Natural killer cell (primary cell): Measurements from ENCODE around the gene FHIT. TPM values are rescaled to one million over a fixed set of nuclear protein-coding genes. Genes with fewer than 3 reads are reported as not detected.
"Not testable (repeated sequence)": the region's sequence is repeated elsewhere in the genome, so short reads cannot be mapped to it uniquely, and the experiment has no call there.

ENCODE experiments used
- ATAC-seq, 3 donors: fragments of 150-1000 bp in 2 of 3; fragments of 200-7000 bp in 1 of 3; cut with Tn5 transposase; 1 replicate in 1 of 3; 2 replicates in 2 of 3; pipeline ENCODE4 v1.10.0; 2021; ENCODE audit warnings: mild to moderate bottlenecking in 2 of 3, moderate library complexity in 2 of 3
- DNase-seq, 2 donors: peaks; one replicate each; pipeline versions ENCODE4 v3.0.0 to v3.0.0-alpha.2; 2013 to 2021; ENCODE audit warnings: mixed read lengths in 1 of 2
- H3K27ac ChIP-seq: one replicate; pipeline ENCODE4 v1.5.1; 2013; ENCODE audit warnings: mild to moderate bottlenecking, low read length
- H3K27me3 ChIP-seq: one replicate; pipeline ENCODE4 v1.6.1; 2013; ENCODE audit warnings: low read length; ENCODE audit not compliant: control insufficient read depth, insufficient read depth
- H3K36me3 ChIP-seq: one replicate; pipeline ENCODE4 v1.6.1; 2013; ENCODE audit warnings: low read length; ENCODE audit not compliant: control insufficient read depth, insufficient read depth
- H3K4me1 ChIP-seq: one replicate; pipeline ENCODE4 v1.6.1; 2013; ENCODE audit warnings: low read length; ENCODE audit not compliant: control insufficient read depth, insufficient read depth
- H3K4me3 ChIP-seq: one replicate; pipeline ENCODE4 v1.5.1; 2013; ENCODE audit warnings: low read length
- H3K9me3 ChIP-seq: one replicate; pipeline ENCODE4 v1.6.1; 2013; ENCODE audit warnings: low read length; ENCODE audit not compliant: control insufficient read depth, insufficient read depth
- H3K27ac Mint-ChIP-seq, 2 donors: one replicate each; pipeline ENCODE4 v1.8.0; 2022; ENCODE audit warnings: mild to moderate bottlenecking in 2 of 2, mixed read lengths in 2 of 2, moderate library complexity in 1 of 2
- H3K27me3 Mint-ChIP-seq, 2 donors: one replicate each; pipeline ENCODE4 v1.8.0; 2022; ENCODE audit warnings: low read depth in 2 of 2, mixed read lengths in 2 of 2
- H3K36me3 Mint-ChIP-seq: one replicate; pipeline ENCODE4 v1.8.0; 2022; ENCODE audit warnings: mixed read lengths
- H3K4me1 Mint-ChIP-seq, 2 donors: one replicate each; pipeline ENCODE4 v1.8.0; 2022; ENCODE audit warnings: mixed read lengths in 2 of 2
- H3K4me3 Mint-ChIP-seq: one replicate; pipeline ENCODE4 v1.8.0; 2022; ENCODE audit warnings: mild to moderate bottlenecking, moderate library complexity, mixed read lengths
- H3K9me3 Mint-ChIP-seq, 2 donors: one replicate each; pipeline ENCODE4 v1.8.0; 2022; ENCODE audit warnings: mixed read lengths in 2 of 2
- CTCF ChIP-seq: fragments of 200-600 bp; IDR thresholded peaks from one replicate; pipeline ENCODE4 v1.8.0; 2022; ENCODE audit warnings: antibody characterized with exemption
- WGBS: methylation state at CpG from one replicate; pipeline ENCODE4 v1.1.7; 2013; ENCODE audit warnings: missing lambda C conversion rate; ENCODE audit not compliant: insufficient coverage; 5-methylcytosine and 5-hydroxymethylcytosine counted together
- intact Hi-C: fragments of 100-400 bp; cut with micrococcal nuclease; formaldehyde crosslinking; loops from one replicate; pipeline ENCODE4 v1.14.2; 2022
- total RNA-seq, 4 donors: library from RNA; stranded (reverse); fragments of 120-200 nt in 1 of 4; gene quantifications; one replicate each; pipeline versions ENCODE4 v1.2.3 to v1.2.4, GENCODE V29; 2013 to 2022

Gene FHIT
- total RNA-seq, 3 donors from 2014 or later (not counting 1 experiment from before 2014, with no cell fraction given) = 2.7 to 6.1 (median 3.3) TPM

GRCh38 chr3:61074783-61075182 lies 176.5 kb downstream of the FHIT start:
- no peak for TF ChIP-seq CTCF
- no peaks in the 10 kb centered on the region for H3K27me3 ChIP-seq
- no peak overlapping the region for H3K4me3 ChIP-seq
- no peaks in the 10 kb centered on the region for H3K36me3 Mint-ChIP-seq
- H3K9me3 Mint-ChIP-seq = peaks cover 0 to 2% of the 10 kb centered on the region in 2 donors
- H3K27ac Mint-ChIP-seq = no peak overlapping the region
- no peaks in the 10 kb centered on the region for H3K4me1 ChIP-seq
- no peak overlapping the region for H3K27ac ChIP-seq
- no peak for DNase-seq
- no peaks in the 10 kb centered on the region for H3K27me3 Mint-ChIP-seq
- H3K4me1 Mint-ChIP-seq = no peaks in the 10 kb centered on the region
- H3K36me3 ChIP-seq = no peaks in the 10 kb centered on the region
- intact Hi-C loops = no loop called here
- 80% methylated on average over 3 of the region's 3 CpGs for WGBS
- no peaks in the 10 kb centered on the region for H3K9me3 ChIP-seq
- no peak for ATAC-seq
- no peak overlapping the region for H3K4me3 Mint-ChIP-seq

GRCh38 chr3:61073566-61074165 lies 177.6 kb downstream of the FHIT start:
- H3K36me3 ChIP-seq = no peaks in the 10 kb centered on the region
- no peak overlapping the region for H3K27ac Mint-ChIP-seq
- H3K4me3 Mint-ChIP-seq = no peak overlapping the region
- 75% methylated on average over 4 of the region's 4 CpGs for WGBS
- H3K4me1 ChIP-seq = no peaks in the 10 kb centered on the region
- H3K4me3 ChIP-seq = no peak overlapping the region
- H3K4me1 Mint-ChIP-seq = no peaks in the 10 kb centered on the region
- no peaks in the 10 kb centered on the region for H3K9me3 ChIP-seq
- DNase-seq = no peak
- H3K36me3 Mint-ChIP-seq = no peaks in the 10 kb centered on the region
- TF ChIP-seq CTCF = no peak
- H3K27ac ChIP-seq = no peak overlapping the region
- H3K9me3 Mint-ChIP-seq = peaks cover 0 to 2% of the 10 kb centered on the region in 2 donors
- intact Hi-C loops = no loop called here
- ATAC-seq = no peak
- no peaks in the 10 kb centered on the region for H3K27me3 Mint-ChIP-seq
- no peaks in the 10 kb centered on the region for H3K27me3 ChIP-seq

- Mint-ChIP-seq H3K36me3 (no peaks in the 10 kb centered on the region), H3K27me3 (no peaks in the 10 kb centered on the region), H3K4me1 (no peaks in the 10 kb centered on the region), H3K4me3 (no peak overlapping the region), H3K9me3 (peaks cover 0 to 4% of the 10 kb centered on the region in 2 donors), H3K27ac (no peak overlapping the region)
- no peaks in the 10 kb centered on the region for H3K27me3 ChIP-seq
- 88% methylated on average over 4 of the region's 4 CpGs for WGBS
- no peaks in the 10 kb centered on the region for H3K36me3 ChIP-seq
- no peak for DNase-seq
- H3K4me3 ChIP-seq = no peak overlapping the region
- H3K27ac ChIP-seq = no peak overlapping the region
- no peak for ATAC-seq
- no peak for TF ChIP-seq CTCF
- H3K4me1 ChIP-seq = no peaks in the 10 kb centered on the region
- intact Hi-C loops = no loop called here
- no peaks in the 10 kb centered on the region for H3K9me3 ChIP-seq
Observed at GRCh38 chr3:61068084-61068483, 183.2 kb downstream of the FHIT start.

- Mint-ChIP-seq H3K27me3 (no peaks in the 10 kb centered on the region), H3K9me3 (peaks cover 0 to 2% of the 10 kb centered on the region in 2 donors), H3K4me3 (no peak overlapping the region), H3K36me3 (no peaks in the 10 kb centered on the region), H3K27ac (no peak overlapping the region), H3K4me1 (no peaks in the 10 kb centered on the region)
- WGBS = 51% methylated on average over 2 of the region's 2 CpGs
- H3K27ac ChIP-seq = no peak overlapping the region
- H3K4me3 ChIP-seq = no peak overlapping the region
- no peak for ATAC-seq
- no peaks in the 10 kb centered on the region for H3K4me1 ChIP-seq
- no peak for DNase-seq
- H3K27me3 ChIP-seq = no peaks in the 10 kb centered on the region
- no peaks in the 10 kb centered on the region for H3K9me3 ChIP-seq
- H3K36me3 ChIP-seq = no peaks in the 10 kb centered on the region
- intact Hi-C loops = no loop called here
- no peak for TF ChIP-seq CTCF
Observed at GRCh38 chr3:61066800-61067199, 184.5 kb downstream of the FHIT start.

GRCh38 chr3:61066222-61066621 lies 185.0 kb downstream of the FHIT start:
- not testable (repeated sequence) for H3K27ac ChIP-seq

More at GRCh38 chr3:61066222-61066621, 185.0 kb downstream of the FHIT start:
- H3K27me3 ChIP-seq, H3K36me3 Mint-ChIP-seq, H3K27ac Mint-ChIP-seq, H3K36me3 ChIP-seq, DNase-seq, H3K4me1 ChIP-seq, ATAC-seq, intact Hi-C loops, H3K4me3 ChIP-seq, H3K27me3 Mint-ChIP-seq, H3K9me3 ChIP-seq, H3K4me3 Mint-ChIP-seq, H3K4me1 Mint-ChIP-seq, H3K9me3 Mint-ChIP-seq: not testable (repeated sequence)
- WGBS = 71% methylated on average over 2 of the region's 2 CpGs
